GM23338 (cell line): ENCODE measurements around the gene DCLK1.

Experiments
- CREB1 ChIP-seq: fragments of 250-450 bp; sonication (Bioruptor Pico); IDR thresholded peaks from 2 replicates; pipeline ENCODE4 v1.5.0; 2020; ENCODE audit warnings: low read depth, mild to moderate bottlenecking, moderate library complexity
- EZH2phosphoT487 ChIP-seq: fragments of 200-600 bp; sonication (generic); IDR thresholded peaks from one replicate; pipeline ENCODE4 v1.8.1; 2018; ENCODE audit warnings: antibody characterized with exemption; ENCODE audit not compliant: unreplicated experiment
- JUNB ChIP-seq: IDR thresholded peaks from one replicate; pipeline ENCODE4 v1.6.1; 2016; ENCODE audit warnings: antibody characterized with exemption; ENCODE audit not compliant: unreplicated experiment
- POLR2AphosphoS5 ChIP-seq: IDR thresholded peaks from 2 replicates; pipeline ENCODE4 v1.6.1; 2016; ENCODE audit warnings: antibody characterized with exemption, low read depth
- STAT1 ChIP-seq: IDR thresholded peaks from one replicate; pipeline ENCODE4 v1.6.1; 2016; ENCODE audit warnings: antibody characterized with exemption; ENCODE audit not compliant: unreplicated experiment
- TF ChIP-seq, protein P1 (sequence below), 2 experiments: fragments of 200-600 bp in 1 of 2; sonication (generic) in 1 of 2; conservative IDR thresholded peaks; 2 replicates each; pipeline versions ENCODE4 v1.5.1 to v1.6.1; 2016 to 2017; ENCODE audit warnings: antibody characterized with exemption in 2 of 2, low read depth in 2 of 2, mild to moderate bottlenecking in 2 of 2, moderate library complexity in 1 of 2
- TF ChIP-seq, protein P2 (sequence below): IDR thresholded peaks from one replicate; pipeline ENCODE4 v1.6.1; 2018; ENCODE audit warnings: antibody characterized with exemption; ENCODE audit not compliant: unreplicated experiment
- TF ChIP-seq, protein P3 (sequence below): IDR thresholded peaks from 2 replicates; pipeline ENCODE4 v1.6.1; 2016; ENCODE audit warnings: antibody characterized with exemption

DNA sequence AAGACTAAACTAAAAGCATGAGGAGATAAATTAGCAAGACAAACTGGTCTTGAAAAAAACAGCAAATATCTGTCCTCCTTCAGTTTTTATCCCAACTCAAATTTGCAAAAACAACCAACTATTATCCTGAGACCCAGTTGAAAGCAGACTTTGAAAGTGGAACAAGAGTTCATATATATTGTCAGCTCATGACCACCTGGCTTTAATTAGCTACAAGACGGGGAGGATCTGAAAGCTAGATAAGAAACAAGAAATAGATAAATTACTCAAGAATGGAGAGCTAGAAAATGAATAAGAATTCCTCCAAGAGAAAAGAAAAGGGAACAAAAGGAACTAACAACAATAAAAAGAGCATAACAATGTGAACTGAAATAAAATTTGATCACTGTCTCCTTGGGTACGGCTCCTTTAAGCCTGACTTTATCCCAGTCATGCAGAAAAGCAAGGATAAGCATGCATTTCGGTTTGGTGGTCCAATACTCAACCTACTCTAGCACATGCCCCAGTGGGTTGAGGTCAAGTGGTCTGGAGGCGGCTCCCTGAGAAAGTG, 246.9 kb downstream of the DCLK1 start:
- no peak for TF ChIP-seq POLR2AphosphoS5
- TF ChIP-seq, protein P1, sequence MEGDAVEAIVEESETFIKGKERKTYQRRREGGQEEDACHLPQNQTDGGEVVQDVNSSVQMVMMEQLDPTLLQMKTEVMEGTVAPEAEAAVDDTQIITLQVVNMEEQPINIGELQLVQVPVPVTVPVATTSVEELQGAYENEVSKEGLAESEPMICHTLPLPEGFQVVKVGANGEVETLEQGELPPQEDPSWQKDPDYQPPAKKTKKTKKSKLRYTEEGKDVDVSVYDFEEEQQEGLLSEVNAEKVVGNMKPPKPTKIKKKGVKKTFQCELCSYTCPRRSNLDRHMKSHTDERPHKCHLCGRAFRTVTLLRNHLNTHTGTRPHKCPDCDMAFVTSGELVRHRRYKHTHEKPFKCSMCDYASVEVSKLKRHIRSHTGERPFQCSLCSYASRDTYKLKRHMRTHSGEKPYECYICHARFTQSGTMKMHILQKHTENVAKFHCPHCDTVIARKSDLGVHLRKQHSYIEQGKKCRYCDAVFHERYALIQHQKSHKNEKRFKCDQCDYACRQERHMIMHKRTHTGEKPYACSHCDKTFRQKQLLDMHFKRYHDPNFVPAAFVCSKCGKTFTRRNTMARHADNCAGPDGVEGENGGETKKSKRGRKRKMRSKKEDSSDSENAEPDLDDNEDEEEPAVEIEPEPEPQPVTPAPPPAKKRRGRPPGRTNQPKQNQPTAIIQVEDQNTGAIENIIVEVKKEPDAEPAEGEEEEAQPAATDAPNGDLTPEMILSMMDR (conservative IDR thresholded peaks at IDR 0.05; ENCODE audit: low read depth in 2 of 2): no peak
- TF ChIP-seq, protein P2, sequence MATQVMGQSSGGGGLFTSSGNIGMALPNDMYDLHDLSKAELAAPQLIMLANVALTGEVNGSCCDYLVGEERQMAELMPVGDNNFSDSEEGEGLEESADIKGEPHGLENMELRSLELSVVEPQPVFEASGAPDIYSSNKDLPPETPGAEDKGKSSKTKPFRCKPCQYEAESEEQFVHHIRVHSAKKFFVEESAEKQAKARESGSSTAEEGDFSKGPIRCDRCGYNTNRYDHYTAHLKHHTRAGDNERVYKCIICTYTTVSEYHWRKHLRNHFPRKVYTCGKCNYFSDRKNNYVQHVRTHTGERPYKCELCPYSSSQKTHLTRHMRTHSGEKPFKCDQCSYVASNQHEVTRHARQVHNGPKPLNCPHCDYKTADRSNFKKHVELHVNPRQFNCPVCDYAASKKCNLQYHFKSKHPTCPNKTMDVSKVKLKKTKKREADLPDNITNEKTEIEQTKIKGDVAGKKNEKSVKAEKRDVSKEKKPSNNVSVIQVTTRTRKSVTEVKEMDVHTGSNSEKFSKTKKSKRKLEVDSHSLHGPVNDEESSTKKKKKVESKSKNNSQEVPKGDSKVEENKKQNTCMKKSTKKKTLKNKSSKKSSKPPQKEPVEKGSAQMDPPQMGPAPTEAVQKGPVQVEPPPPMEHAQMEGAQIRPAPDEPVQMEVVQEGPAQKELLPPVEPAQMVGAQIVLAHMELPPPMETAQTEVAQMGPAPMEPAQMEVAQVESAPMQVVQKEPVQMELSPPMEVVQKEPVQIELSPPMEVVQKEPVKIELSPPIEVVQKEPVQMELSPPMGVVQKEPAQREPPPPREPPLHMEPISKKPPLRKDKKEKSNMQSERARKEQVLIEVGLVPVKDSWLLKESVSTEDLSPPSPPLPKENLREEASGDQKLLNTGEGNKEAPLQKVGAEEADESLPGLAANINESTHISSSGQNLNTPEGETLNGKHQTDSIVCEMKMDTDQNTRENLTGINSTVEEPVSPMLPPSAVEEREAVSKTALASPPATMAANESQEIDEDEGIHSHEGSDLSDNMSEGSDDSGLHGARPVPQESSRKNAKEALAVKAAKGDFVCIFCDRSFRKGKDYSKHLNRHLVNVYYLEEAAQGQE: no peak
- no peak for TF ChIP-seq EZH2phosphoT487
- no peak for TF ChIP-seq STAT1
- no peak for TF ChIP-seq JUNB
- TF ChIP-seq, protein P3, sequence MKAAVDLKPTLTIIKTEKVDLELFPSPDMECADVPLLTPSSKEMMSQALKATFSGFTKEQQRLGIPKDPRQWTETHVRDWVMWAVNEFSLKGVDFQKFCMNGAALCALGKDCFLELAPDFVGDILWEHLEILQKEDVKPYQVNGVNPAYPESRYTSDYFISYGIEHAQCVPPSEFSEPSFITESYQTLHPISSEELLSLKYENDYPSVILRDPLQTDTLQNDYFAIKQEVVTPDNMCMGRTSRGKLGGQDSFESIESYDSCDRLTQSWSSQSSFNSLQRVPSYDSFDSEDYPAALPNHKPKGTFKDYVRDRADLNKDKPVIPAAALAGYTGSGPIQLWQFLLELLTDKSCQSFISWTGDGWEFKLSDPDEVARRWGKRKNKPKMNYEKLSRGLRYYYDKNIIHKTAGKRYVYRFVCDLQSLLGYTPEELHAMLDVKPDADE: no peak
- no peak for TF ChIP-seq CREB1 (CRISPR knock-in tag)
